NCI-H526 treated with DMSO at 0.1 percent for 48 hours (cell line): Measurements from ENCODE around the gene COMP.
"Not testable (repeated sequence)": the region's sequence is repeated elsewhere in the genome, so short reads cannot be mapped to it uniquely, and the experiment has no call there.

Experiments used
- DNase-seq: peaks from one replicate; lab custom pipeline; 2025; lab: John Stamatoyannopoulos, UW

COMP gene

DNA sequence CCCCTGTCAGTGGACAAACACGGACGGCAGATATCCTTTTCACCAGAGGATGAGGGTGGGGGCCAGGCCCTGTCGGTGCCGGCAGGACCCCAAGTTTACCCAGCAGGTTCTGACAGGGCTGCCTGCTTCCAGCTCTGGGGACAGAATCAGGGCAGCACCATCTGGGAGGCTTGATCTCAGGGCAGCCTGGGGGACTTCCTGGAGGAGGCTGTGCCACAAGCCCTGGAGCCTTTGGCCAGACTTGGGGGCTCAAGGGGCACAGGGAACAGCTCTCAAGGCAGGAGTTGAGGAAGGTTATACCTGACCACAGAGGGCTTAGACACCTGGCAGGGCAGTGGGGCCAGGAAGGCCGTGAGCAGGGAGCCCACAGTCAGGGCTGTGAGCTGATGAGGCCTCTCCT, 45.2 kb downstream of the COMP start:
- DNase-seq: no peak

- DNase-seq: no peak
These were observed 45.9 kb downstream of the COMP start for GRCh38 chr19:18745012-18745735.

DNA sequence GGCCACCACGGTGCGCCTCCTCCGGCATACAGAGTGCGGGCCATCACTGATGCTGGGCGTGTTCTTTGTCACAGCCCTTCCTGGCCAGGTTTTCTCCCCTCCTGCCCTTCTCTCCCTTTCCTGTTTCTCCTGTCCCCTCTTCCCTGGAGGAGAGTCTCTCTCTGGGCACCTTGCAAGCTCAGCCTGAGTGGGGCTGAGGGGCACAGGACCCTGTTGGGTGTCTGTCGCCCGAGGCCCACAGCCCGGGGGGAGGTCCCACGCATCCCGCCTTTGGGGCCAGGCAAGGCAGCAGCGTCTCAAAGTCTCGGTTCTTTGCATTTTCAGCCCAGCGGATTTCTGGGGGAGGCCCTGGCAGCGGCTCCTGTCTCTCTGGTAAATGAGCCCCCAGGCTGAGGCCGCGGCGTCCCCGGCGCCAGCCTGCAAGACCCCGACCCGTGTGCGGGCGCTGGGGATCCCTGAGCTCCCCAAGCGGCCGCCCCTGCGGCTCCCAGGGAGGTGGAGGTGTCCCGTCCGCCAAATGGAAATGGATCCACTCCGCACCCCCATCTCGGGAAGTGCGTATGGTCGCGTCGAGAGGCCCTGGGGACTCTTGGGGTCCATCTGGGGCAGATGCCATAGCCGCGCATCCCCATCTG, 47.2 kb downstream of the COMP start:
- DNase-seq: no peak

DNA sequence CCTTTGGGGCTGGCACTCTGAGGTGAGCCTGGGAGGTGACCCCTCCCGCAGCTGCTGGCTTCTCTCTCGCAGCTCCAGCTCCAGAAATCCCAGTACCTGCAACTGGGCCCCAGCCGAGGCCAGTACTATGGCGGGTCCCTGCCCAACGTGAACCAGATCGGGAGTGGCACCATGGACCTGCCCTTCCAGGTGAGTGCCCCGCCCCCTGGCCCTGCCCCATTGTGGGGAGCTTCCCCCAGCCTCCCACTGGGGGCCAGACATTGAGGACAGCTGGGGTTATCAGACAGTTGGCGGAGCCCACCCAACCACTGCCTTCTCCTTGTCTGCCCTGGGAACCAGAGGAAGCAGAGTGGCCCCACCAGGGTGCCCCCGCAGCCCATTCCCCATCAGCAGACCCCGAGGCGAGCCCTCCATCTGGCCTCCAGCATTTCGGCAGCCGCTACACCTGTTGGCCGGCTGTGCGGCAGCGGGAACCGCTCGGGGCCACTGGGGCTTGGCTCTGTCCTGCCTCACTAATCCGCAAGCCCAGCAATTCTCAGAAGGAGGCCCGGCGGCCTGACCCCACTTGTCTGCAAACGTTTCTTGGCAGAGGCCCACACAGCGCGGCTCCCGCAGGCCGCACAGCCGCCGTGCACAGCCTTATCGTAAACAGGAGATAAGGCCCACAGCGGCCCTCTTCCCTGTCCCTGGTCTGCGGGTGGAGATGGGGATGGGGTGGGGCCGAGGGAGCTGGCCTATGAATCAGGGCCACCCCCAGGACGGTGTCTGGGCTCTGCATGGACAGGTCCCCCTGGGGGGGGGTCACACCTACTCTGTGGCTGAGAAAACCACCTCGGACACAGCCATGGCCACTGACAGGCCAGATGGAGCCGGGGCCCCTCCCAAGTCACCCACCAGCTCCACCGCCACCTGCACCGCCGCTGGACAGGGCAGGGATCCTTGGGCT, 48.0 kb downstream of the COMP start:
- DNase-seq: no peak

- no peak for DNase-seq
These were observed 48.8 kb downstream of the COMP start for GRCh38 chr19:18742324-18742723.

- no peak for DNase-seq
These were observed 49.7 kb downstream of the COMP start for GRCh38 chr19:18741124-18742121.

DNA sequence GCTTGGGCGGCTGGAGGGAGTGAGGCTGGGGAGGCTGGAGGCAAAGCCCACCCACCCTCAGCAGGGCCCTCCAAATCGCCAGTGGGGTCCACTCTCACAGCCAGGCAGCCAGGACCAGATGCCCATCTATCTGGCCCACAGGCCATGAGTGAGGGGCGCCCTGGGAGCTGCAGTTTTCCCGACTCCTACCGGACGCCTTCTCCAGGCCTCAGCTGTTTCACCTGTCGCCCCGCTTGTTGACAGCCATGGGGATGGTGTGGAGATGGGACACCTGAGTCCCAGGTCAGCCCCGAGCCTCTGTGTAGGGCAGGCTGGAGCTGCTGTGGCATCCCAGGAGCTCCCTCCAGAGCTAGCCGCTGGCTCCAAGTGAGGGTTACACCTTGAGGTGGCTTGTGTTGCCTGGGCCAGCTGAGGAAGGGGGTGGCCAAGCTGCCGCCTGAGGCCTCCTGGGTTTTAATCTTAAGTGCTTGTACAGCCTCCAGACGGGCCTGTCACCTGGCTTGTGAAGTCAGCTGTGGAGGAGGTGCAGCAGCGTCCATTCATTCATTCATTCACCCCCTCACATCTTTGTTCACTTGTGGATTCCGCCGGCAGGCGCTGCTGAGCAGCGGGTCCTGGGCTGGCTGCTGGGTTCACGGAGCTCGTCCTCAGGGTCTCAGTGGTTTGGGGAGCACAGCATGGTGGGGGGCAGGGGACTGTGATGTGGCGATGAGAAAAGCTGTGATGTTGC, 52.0 kb downstream of the COMP start:
- DNase-seq: no peak

DNA sequence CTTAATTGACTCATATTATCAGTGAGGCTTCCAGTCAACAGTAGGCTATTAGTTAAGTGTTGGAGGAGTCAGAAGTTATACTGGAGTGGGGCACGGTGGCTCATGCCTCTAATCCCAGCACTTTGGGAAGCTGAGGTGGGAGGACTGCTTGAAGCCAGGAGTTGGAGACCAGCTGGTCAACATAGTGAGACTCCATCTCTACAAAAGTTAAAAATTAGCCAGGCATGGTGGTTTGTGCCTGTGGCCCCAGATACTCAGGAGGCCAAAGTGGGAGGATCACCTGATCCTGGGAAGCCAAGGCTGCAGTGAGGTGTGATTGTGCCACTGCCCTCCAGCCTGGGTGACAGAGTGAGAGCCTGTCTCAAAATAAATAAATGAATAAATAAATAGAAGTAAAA, 53.2 kb downstream of the COMP start:
- no peak for DNase-seq

DNA sequence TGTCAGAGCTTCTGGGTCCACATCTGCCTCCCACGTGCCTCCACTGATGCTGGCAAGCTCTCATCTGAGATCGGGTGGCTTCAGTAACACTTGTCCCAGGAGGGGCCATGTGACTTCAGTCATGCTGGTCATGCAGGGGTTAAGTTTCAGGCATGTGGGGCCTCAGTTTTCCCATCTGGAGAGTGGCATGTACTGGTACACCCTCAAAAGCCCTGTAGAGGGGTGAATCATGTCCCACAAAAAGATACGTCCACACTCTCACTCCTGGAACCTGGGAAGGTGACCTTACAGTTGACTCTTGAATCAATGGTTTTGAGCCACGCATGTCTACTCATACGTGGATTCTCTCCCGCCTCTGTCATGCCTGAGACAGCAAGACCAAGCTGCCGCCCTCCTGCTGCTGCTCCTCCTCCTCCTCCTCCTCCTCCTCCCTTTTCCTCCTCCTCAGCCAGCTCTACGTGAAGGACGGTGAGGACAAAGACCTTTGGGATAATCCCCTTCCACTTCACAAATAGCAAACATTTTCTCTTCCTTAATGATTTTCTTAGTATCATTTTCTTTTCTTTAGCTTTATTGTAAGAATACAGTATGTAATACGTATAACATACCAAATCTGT, 53.7 kb downstream of the COMP start:
- no peak for DNase-seq

- no peak for DNase-seq
These were observed 54.4 kb downstream of the COMP start for GRCh38 chr19:18736415-18737336.

DNA sequence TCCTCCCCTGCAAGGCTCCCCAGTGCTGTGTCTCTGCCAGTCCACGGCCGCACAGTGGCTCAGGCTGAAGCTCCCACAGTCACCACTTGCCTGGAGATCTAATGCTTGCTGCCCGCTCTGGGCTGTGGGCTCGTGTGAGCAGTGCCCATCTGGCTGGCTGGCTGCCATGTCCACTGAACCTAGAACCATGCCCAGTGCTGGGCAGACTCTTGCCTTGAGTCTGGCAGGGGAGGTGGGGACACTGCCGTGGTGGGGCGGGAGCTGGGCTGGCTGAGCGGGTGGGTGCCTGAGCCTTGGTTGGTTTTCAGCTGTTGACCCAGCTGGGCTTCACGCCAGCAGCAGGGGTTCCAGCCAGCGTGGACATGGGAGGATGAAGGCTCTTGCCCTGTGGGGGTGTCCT, 55.4 kb downstream of the COMP start:
- DNase-seq: no peak

DNA sequence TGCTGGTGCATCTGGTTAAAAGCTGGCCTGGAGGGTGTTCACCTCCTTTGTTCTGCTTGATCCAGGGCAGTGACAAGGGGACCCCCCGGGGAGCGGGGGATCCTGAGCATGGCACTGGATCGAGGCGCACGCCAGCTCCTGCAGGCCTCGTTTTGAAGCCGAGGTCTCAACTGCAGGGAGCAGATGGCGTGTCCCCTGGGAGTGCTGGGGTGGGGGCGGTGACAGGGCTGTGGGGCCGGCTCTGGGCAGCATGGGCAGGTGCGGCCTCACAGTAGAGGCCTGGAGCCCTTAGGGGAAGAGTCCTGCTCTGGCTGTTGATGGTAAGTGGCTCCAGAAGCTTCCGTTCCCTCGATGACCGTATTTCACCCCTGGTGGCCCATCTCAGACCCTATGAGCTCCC, 55.8 kb downstream of the COMP start:
- no peak for DNase-seq

DNA sequence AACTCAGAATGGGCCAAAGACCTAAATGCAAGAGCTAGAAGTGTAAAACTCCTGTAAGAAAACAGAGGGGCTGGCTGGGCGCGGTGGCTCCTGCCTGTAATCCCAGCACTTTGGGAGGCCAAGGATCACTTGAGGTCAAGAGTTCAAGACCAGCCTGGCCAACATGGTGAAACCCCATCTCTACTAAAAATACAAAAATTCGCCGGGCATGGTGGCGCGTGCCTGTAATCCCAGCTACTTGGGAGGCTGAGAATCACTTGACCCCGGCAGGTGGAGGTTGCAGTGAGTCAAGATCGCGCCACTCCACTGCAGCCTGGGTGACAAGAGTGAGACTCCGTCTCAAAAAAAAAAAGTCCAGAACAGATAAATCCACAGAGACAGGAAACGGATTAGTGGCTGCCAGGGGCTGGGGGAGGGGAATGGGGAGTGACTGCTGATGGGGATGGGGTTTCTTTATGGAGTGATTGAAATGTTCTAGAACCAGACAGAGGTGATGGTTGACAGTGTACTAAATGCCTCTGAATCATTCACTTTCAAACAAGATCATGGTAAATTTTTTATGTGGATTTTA, 57.3 kb downstream of the COMP start:
- DNase-seq: not testable (repeated sequence)

- DNase-seq: no peak
These were observed 57.9 kb downstream of the COMP start for GRCh38 chr19:18733196-18733647.
